Activated CD4-positive, alpha-beta memory T cell treated with anti-CD3 and anti-CD28 coated beads for 36 hours (primary cell): ENCODE measurements around the gene SPTBN4. TPM values are rescaled to one million over a fixed set of nuclear protein-coding genes. Genes with fewer than 3 reads are reported as not detected.

Experiments
- CTCF ChIA-PET: fragments of 350-600 bp; sonication (Branson Sonifier 250); formaldehyde crosslinking; loops from one replicate; lab custom pipeline; 2021; ENCODE audit warnings: antibody characterized with exemption, inconsistent platforms; lab: Charles Lee
- POLR2A ChIA-PET: fragments of 350-600 bp; sonication (Branson Sonifier 250); formaldehyde crosslinking; loops from one replicate; lab custom pipeline; 2021; ENCODE audit warnings: antibody characterized with exemption; lab: Charles Lee
- DNase-seq: peaks from one replicate; pipeline ENCODE4 v3.0.0-alpha.2; 2020
- H3K27ac Mint-ChIP-seq: one replicate; pipeline ENCODE4 v1.8.0; 2021; ENCODE audit warnings: mixed read lengths
- H3K27me3 Mint-ChIP-seq: one replicate; pipeline ENCODE4 v1.8.0; 2021; ENCODE audit warnings: mixed read lengths
- H3K36me3 Mint-ChIP-seq: one replicate; pipeline ENCODE4 v1.8.0; 2021; ENCODE audit warnings: mixed read lengths
- H3K4me1 Mint-ChIP-seq: one replicate; pipeline ENCODE4 v1.8.0; 2021; ENCODE audit warnings: low read depth, mixed read lengths
- H3K4me3 Mint-ChIP-seq: one replicate; pipeline ENCODE4 v1.8.0; 2021; ENCODE audit warnings: mild to moderate bottlenecking, mixed read lengths
- H3K9me3 Mint-ChIP-seq: one replicate; pipeline ENCODE4 v1.8.0; 2021; ENCODE audit warnings: mixed read lengths
- intact Hi-C: fragments of 100-400 bp; cut with micrococcal nuclease; formaldehyde crosslinking; loops from one replicate; pipeline ENCODE4 v1.15.1; 2023
- total RNA-seq, 2 experiments: library from RNA; stranded (reverse); gene quantifications; one replicate each; pipeline ENCODE4 v1.2.3, GENCODE V29; 2021

The SPTBN4 gene
- total RNA-seq, 2 experiments from 2014 or later: 0.53 to 1.2 TPM

GRCh38 chr19:40596608-40597328 lies 130.0 kb downstream of the SPTBN4 start:
- peaks cover 27% of the 10 kb centered on the region for H3K27me3 Mint-ChIP-seq
- POLR2A ChIA-PET: no interaction called here
- H3K9me3 Mint-ChIP-seq: no peaks in the 10 kb centered on the region
- CTCF ChIA-PET: interaction anchor here (1.0 to 3.9 kb wide), 4 partner anchors 19 to 176 kb away, joined by 3 to 14 read pairs (median 4); no protein-coding TSS in a partner anchor
- no peak overlapping the region for H3K4me3 Mint-ChIP-seq
- no peak overlapping the region for H3K27ac Mint-ChIP-seq
- H3K4me1 Mint-ChIP-seq: peaks cover 42% of the 10 kb centered on the region
- intact Hi-C loops: no loop called here
- DNase-seq: peak; percentile 49
- no peaks in the 10 kb centered on the region for H3K36me3 Mint-ChIP-seq

- no peaks in the 10 kb centered on the region for H3K9me3 Mint-ChIP-seq
- H3K4me3 Mint-ChIP-seq: no peak overlapping the region
- intact Hi-C loops: no loop called here
- CTCF ChIA-PET: interaction anchor here (1.0 to 3.9 kb wide), 3 partner anchors 46 to 292 kb away, joined by 3 to 14 read pairs (median 6); no protein-coding TSS in a partner anchor
- H3K4me1 Mint-ChIP-seq: peaks cover 44% of the 10 kb centered on the region
- no peaks in the 10 kb centered on the region for H3K36me3 Mint-ChIP-seq
- H3K27me3 Mint-ChIP-seq: peaks cover 27% of the 10 kb centered on the region
- POLR2A ChIA-PET: no interaction called here
- no peak for DNase-seq
- no peak overlapping the region for H3K27ac Mint-ChIP-seq
Observed at GRCh38 chr19:40597329-40597838, 130.6 kb downstream of the SPTBN4 start.

- CTCF ChIA-PET: interaction anchor here (1.0 to 6.5 kb wide), 11 partner anchors 28 to 293 kb away, joined by 3 to 60 read pairs (median 9); no protein-coding TSS in a partner anchor
- H3K4me1 Mint-ChIP-seq: peaks cover 54% of the 10 kb centered on the region
Observed at GRCh38 chr19:40598121-40598917, 131.5 kb downstream of the SPTBN4 start.

GRCh38 chr19:40598918-40599307 lies 132.1 kb downstream of the SPTBN4 start:
- Mint-ChIP-seq H3K36me3 (no peaks in the 10 kb centered on the region), H3K27me3 (peaks cover 30% of the 10 kb centered on the region), H3K27ac (no peak overlapping the region), H3K4me3 (no peak overlapping the region), H3K9me3 (no peaks in the 10 kb centered on the region), H3K4me1 (peaks cover 58% of the 10 kb centered on the region)
- CTCF ChIA-PET: interaction anchor here (0.9 to 6.5 kb wide), 13 partner anchors 17 to 294 kb away, joined by 3 to 60 read pairs (median 7); partner anchors contain the start of gene BLVRB
- intact Hi-C loops: loop anchor here (1.0 to 2.0 kb wide), 4 partner anchors 16 to 294 kb away; no protein-coding TSS in a partner anchor
- DNase-seq: no peak
- POLR2A ChIA-PET: interaction anchor here (0.6 to 1.4 kb wide), 2 partner anchors 8 to 10 kb away, joined by 3 read pairs; no protein-coding TSS in a partner anchor

More at GRCh38 chr19:40598121-40598917, 131.5 kb downstream of the SPTBN4 start:
- POLR2A ChIA-PET: interaction anchor here (0.6 kb wide), 1 partner anchor 10 kb away, joined by 3 read pairs; no protein-coding TSS in a partner anchor
- no peak overlapping the region for H3K4me3 Mint-ChIP-seq
- DNase-seq: peak; percentile 92
- H3K36me3 Mint-ChIP-seq: no peaks in the 10 kb centered on the region
- peaks cover 30% of the 10 kb centered on the region for H3K27me3 Mint-ChIP-seq
- intact Hi-C loops: loop anchor here (1.0 to 2.0 kb wide), 4 partner anchors 16 to 294 kb away; no protein-coding TSS in a partner anchor
- no peak overlapping the region for H3K27ac Mint-ChIP-seq
- no peaks in the 10 kb centered on the region for H3K9me3 Mint-ChIP-seq

GRCh38 chr19:40599331-40599901 lies 132.6 kb downstream of the SPTBN4 start:
- intact Hi-C loops: loop anchor here (2.0 kb wide), 2 partner anchors 15 to 295 kb away; no protein-coding TSS in a partner anchor
- peak overlapping the region; percentile 18 for H3K4me3 Mint-ChIP-seq
- no peaks in the 10 kb centered on the region for H3K9me3 Mint-ChIP-seq
- POLR2A ChIA-PET: interaction anchor here (0.5 to 1.4 kb wide), 4 partner anchors 9 to 193 kb away, joined by 3 to 5 read pairs (median 4); no protein-coding TSS in a partner anchor
- peaks cover 30% of the 10 kb centered on the region for H3K27me3 Mint-ChIP-seq
- DNase-seq: peak; percentile 43
- no peak overlapping the region for H3K27ac Mint-ChIP-seq
- no peaks in the 10 kb centered on the region for H3K36me3 Mint-ChIP-seq
- CTCF ChIA-PET: interaction anchor here (0.9 to 6.5 kb wide), 12 partner anchors 11 to 294 kb away, joined by 3 to 60 read pairs (median 8); partner anchors contain the start of gene BLVRB
- peaks cover 60% of the 10 kb centered on the region for H3K4me1 Mint-ChIP-seq

- intact Hi-C loops: loop anchor here (2.0 to 5.0 kb wide), 3 partner anchors 15 to 313 kb away; partner anchors contain the start of gene AKT2
- peaks cover 60% of the 10 kb centered on the region for H3K4me1 Mint-ChIP-seq
Observed at GRCh38 chr19:40599902-40600569, 133.2 kb downstream of the SPTBN4 start.

GRCh38 chr19:40600570-40601133 lies 133.9 kb downstream of the SPTBN4 start:
- Mint-ChIP-seq H3K36me3 (no peaks in the 10 kb centered on the region), H3K27me3 (peaks cover 30% of the 10 kb centered on the region), H3K9me3 (no peaks in the 10 kb centered on the region), H3K4me1 (peaks cover 63% of the 10 kb centered on the region), H3K4me3 (peak overlapping the region; percentile 28), H3K27ac (no peak overlapping the region)
- CTCF ChIA-PET: interaction anchor here (1.1 to 6.5 kb wide), 10 partner anchors 10 to 295 kb away, joined by 3 to 60 read pairs (median 10); no protein-coding TSS in a partner anchor
- no peak for DNase-seq
- POLR2A ChIA-PET: interaction anchor here (1.0 to 1.2 kb wide), 2 partner anchors 68 to 162 kb away, joined by 3 to 4 read pairs; no protein-coding TSS in a partner anchor
- intact Hi-C loops: loop anchor here (5.0 kb wide), 1 partner anchor 313 kb away; the partner anchor contains the start of gene AKT2

More at GRCh38 chr19:40599902-40600569, 133.2 kb downstream of the SPTBN4 start:
- Mint-ChIP-seq H3K9me3 (no peaks in the 10 kb centered on the region), H3K36me3 (no peaks in the 10 kb centered on the region), H3K27ac (no peak overlapping the region), H3K27me3 (peaks cover 30% of the 10 kb centered on the region), H3K4me3 (peak overlapping the region; percentile 28)
- ChIA-PET CTCF (interaction anchor here (0.9 to 6.5 kb wide), 11 partner anchors 9 to 295 kb away, joined by 3 to 60 read pairs (median 7); partner anchors contain the start of gene BLVRB), POLR2A (interaction anchor here (0.5 to 1.4 kb wide), 4 partner anchors 9 to 193 kb away, joined by 3 to 5 read pairs (median 4); no protein-coding TSS in a partner anchor)
- DNase-seq: no peak

GRCh38 chr19:40601134-40601974 lies 134.6 kb downstream of the SPTBN4 start, which contains the start of gene LTBP4:
Gene LTBP4 (plus strand): TSS chr19:40601369. CDS start chr19:40601388, 19 bp downstream.
- intact Hi-C loops: loop anchor here (5.0 kb wide), 1 partner anchor 314 kb away; the partner anchor contains the start of gene AKT2
- Mint-ChIP-seq H3K9me3 (no peaks in the 10 kb centered on the region), H3K27ac (no peak within 1 kb of the TSS), H3K4me3 (peak within 1 kb of the TSS; percentile 28), H3K27me3 (peaks cover 28% of the 10 kb centered on the region), H3K4me1 (peaks cover 65% of the 10 kb centered on the region), H3K36me3 (no peaks in the 10 kb centered on the region)
- DNase-seq: peak; percentile 38
- ChIA-PET CTCF (interaction anchor here (0.8 to 6.5 kb wide), 10 partner anchors 10 to 296 kb away, joined by 3 to 60 read pairs (median 10); partner anchors contain the start of gene BLVRB), POLR2A (interaction anchor here (1.0 to 1.2 kb wide), 2 partner anchors 69 to 163 kb away, joined by 3 to 4 read pairs; no protein-coding TSS in a partner anchor)

- H3K4me3 Mint-ChIP-seq: peak overlapping the region; percentile 5
- no peaks in the 10 kb centered on the region for H3K36me3 Mint-ChIP-seq
- no peaks in the 10 kb centered on the region for H3K9me3 Mint-ChIP-seq
- DNase-seq: no peak
- H3K4me1 Mint-ChIP-seq: peaks cover 69% of the 10 kb centered on the region
- CTCF ChIA-PET: interaction anchor here (1.0 to 6.5 kb wide), 12 partner anchors 10 to 298 kb away, joined by 3 to 60 read pairs (median 8); partner anchors contain the start of gene BLVRB
- POLR2A ChIA-PET: interaction anchor here (0.6 to 4.4 kb wide), 3 partner anchors 12 to 944 kb away, joined by 3 to 27 read pairs (median 5); partner anchors contain the start of gene FBL
- intact Hi-C loops: loop anchor here (5.0 kb wide), 1 partner anchor 316 kb away; the partner anchor contains the start of gene AKT2
- peaks cover 22% of the 10 kb centered on the region for H3K27me3 Mint-ChIP-seq
- H3K27ac Mint-ChIP-seq: no peak overlapping the region
Observed at GRCh38 chr19:40603071-40603388, 136.2 kb downstream of the SPTBN4 start.
